K562 (cell line): Measurements from ENCODE around the gene RHBDF2. TPM values are rescaled to one million over a fixed set of nuclear protein-coding genes. Genes with fewer than 3 reads are reported as not detected.

Experiments used
- ATAC-seq: fragments of 200-7000 bp; cut with Tn5 transposase; 3 replicates; pipeline ENCODE4 v1.9.1; 2020; ENCODE audit warnings: moderate library complexity
- BruUV-seq: library from RNA; stranded (reverse); fragments of 400-500 nt; replicated peaks from 2 replicates; lab custom pipeline; 2021; lab: Mats Ljungman, UMichigan
- CTCF ChIA-PET: fragments of 300-600 bp; formaldehyde crosslinking; extraction: SDS; loops from one replicate; lab custom pipeline; 2021; ENCODE audit warnings: low intra/inter-chr PET ratio; lab: Yijun Ruan, JAX
- POLR2A ChIA-PET: fragments of 300-600, 350-650 bp; sonication (Branson Sonifier 250); formaldehyde crosslinking; extraction: SDS; loops from one replicate; lab custom pipeline; 2021; ENCODE audit warnings: antibody characterized with exemption, inconsistent platforms; lab: Yijun Ruan, JAX
- DNase-seq, 4 experiments: peaks; one replicate each; pipeline versions ENCODE4 v3.0.0 to v3.0.0-alpha.2; 2011 to 2018; ENCODE audit warnings: low spot score in 3 of 4, mixed read lengths in 3 of 4; ENCODE audit errors: extremely low read depth in 1 of 4
- FAIRE-seq: peaks from 2 replicates; lab custom pipeline; 2011; peaks lifted over from hg19 to GRCh38; lab: Jason Lieb, UNC
- H2AFZ ChIP-seq: 2 replicates; pipeline ENCODE4 v1.6.0; 2011; ENCODE audit warnings: low read depth, low read length, control low read depth, inconsistent platforms
- H3K27ac ChIP-seq: fragments of 200-600 bp; 3 replicates; pipeline ENCODE4 v1.8.0; 2011; ENCODE audit warnings: low read depth, mild to moderate bottlenecking, control low read depth, inconsistent platforms, low read length, moderate library complexity, mixed read lengths; ENCODE audit errors: extremely low read depth
- H3K27me3 ChIP-seq, 2 experiments: fragments of 300-600 bp in 1 of 2; 2 replicates in 1 of 2; 3 replicates in 1 of 2; pipeline versions ENCODE4 v1.6.0 to v1.8.0; 2011; ENCODE audit warnings: inconsistent platforms in 2 of 2, low read length in 2 of 2, mild to moderate bottlenecking in 1 of 2, mixed read lengths in 1 of 2, moderate library complexity in 1 of 2; ENCODE audit not compliant: control insufficient read depth in 2 of 2, insufficient read depth in 2 of 2
- H3K36me3 ChIP-seq: fragments of 300-600 bp; 3 replicates; pipeline ENCODE4 v1.8.0; 2011; ENCODE audit warnings: mild to moderate bottlenecking, low read length, inconsistent platforms; ENCODE audit not compliant: control insufficient read depth, insufficient read depth
- H3K4me1 ChIP-seq, 2 experiments: fragments of 200-600 bp in 1 of 2; replicated peaks in 1 of 2; 2 replicates in 1 of 2; 3 replicates in 1 of 2; pipeline versions ENCODE4 v1.5.1 to v1.8.0; 2011; ENCODE audit warnings: inconsistent platforms in 2 of 2, low read length in 2 of 2, mild to moderate bottlenecking in 1 of 2, mixed read lengths in 1 of 2, moderate library complexity in 1 of 2; ENCODE audit not compliant: control insufficient read depth in 2 of 2, insufficient read depth in 2 of 2
- H3K4me2 ChIP-seq: 2 replicates; pipeline ENCODE4 v1.6.1; 2011; ENCODE audit warnings: low read length, control low read depth, inconsistent platforms, mixed read lengths; ENCODE audit not compliant: insufficient read depth
- H3K4me3 ChIP-seq: fragments of 200-600 bp; sonication (generic), shearing (Covaris generic); 2 replicates; pipeline ENCODE4 v1.5.1; 2016; ENCODE audit warnings: control low read depth, inconsistent platforms
- H3K79me2 ChIP-seq: fragments of 200-600 bp; 3 replicates; pipeline ENCODE4 v1.8.0; 2011; ENCODE audit warnings: low read length, inconsistent platforms; ENCODE audit not compliant: control insufficient read depth, insufficient read depth
- H3K9ac ChIP-seq, 2 experiments: 2 replicates each; pipeline versions ENCODE4 v1.6.0 to v1.6.1; 2011; ENCODE audit warnings: low read depth in 2 of 2, low read length in 2 of 2, control low read depth in 1 of 2, inconsistent platforms in 1 of 2, mild to moderate bottlenecking in 1 of 2, mixed read lengths in 1 of 2; ENCODE audit not compliant: insufficient read depth in 1 of 2
- H3K9me1 ChIP-seq: one replicate; pipeline ENCODE4 v1.6.0; 2011; ENCODE audit warnings: inconsistent platforms, mild to moderate bottlenecking, low read length, moderate library complexity; ENCODE audit not compliant: control insufficient read depth, insufficient read depth
- H3K9me3 ChIP-seq: replicated peaks from 2 replicates; pipeline ENCODE4 v1.5.1; 2011; ENCODE audit warnings: low read depth, low read length, inconsistent platforms; ENCODE audit not compliant: control insufficient read depth, insufficient read depth
- H4K20me1 ChIP-seq: replicated peaks from 2 replicates; pipeline ENCODE4 v1.6.1; 2011; ENCODE audit warnings: low read length, inconsistent platforms, mixed read lengths; ENCODE audit not compliant: control insufficient read depth, insufficient read depth
- CSDE1 ChIP-seq, 2 experiments: fragments of 450-650 bp; IDR thresholded peaks; 2 replicates each; pipeline ENCODE4 v1.6.1; 2016; ENCODE audit warnings: mild to moderate bottlenecking in 1 of 2
- ESRRA ChIP-seq: fragments of 450-650 bp; IDR thresholded peaks from 2 replicates; pipeline ENCODE4 v1.6.1; 2014; ENCODE audit warnings: low read depth, mild to moderate bottlenecking, moderate library complexity, borderline replicate concordance
- PRMT5 ChIP-seq: sonication (generic); formaldehyde crosslinking; IDR thresholded peaks from 2 replicates; pipeline ENCODE4 v1.5.0; 2020; ENCODE audit warnings: missing genetic modification reagents
- RBM17 ChIP-seq: fragments of 200-400 bp; formaldehyde crosslinking; IDR thresholded peaks from 2 replicates; pipeline ENCODE4 v1.6.1; 2017; ENCODE audit warnings: low read depth, mild to moderate bottlenecking, low read length, borderline replicate concordance
- STAT6 ChIP-seq: sonication (generic); formaldehyde crosslinking; IDR thresholded peaks from 2 replicates; pipeline ENCODE4 v1.8.1; 2023; ENCODE audit warnings: mild to moderate bottlenecking, missing genetic modification reagents
- TBP ChIP-seq: optimal IDR thresholded peaks from 2 replicates; pipeline ENCODE3; 2011; ENCODE audit warnings: low read depth, low read length, improper control_type of control experiment
- WGBS: fragments of 100-300 bp; shearing (Covaris generic); methylation state at CpG from one replicate; pipeline ENCODE4 v1.1.6; 2016; ENCODE audit warnings: low coverage, mixed read lengths; ENCODE audit not compliant: insufficient coverage; ENCODE audit errors: missing lambda C conversion rate; 5-methylcytosine and 5-hydroxymethylcytosine counted together
- in situ Hi-C: fragments of 300-500 bp; cut with MboI; formaldehyde crosslinking; loops from 4 replicates; pipeline ENCODE4 v1.15.0; 2018; ENCODE audit warnings: inconsistent platforms, mixed read lengths
- intact Hi-C: fragments of 100-400 bp; cut with micrococcal nuclease; formaldehyde crosslinking; loops from 2 replicates; pipeline ENCODE4 v1.14.2; 2022
- polyA plus RNA-seq, 8 experiments: library from polyadenylated mRNA; depleted of rRNA in 4 of 8; stranded (reverse) in 5 of 8; unstranded in 3 of 8; fragments of >200 nt; fragmentation: Nextera tagmentation in 2 of 8; fragmentation: Illumina TruSeq in 1 of 8; extraction: Ambion mirVana in 2 of 8; extraction: Trizol in 1 of 8; gene quantifications; 2 replicates each; pipeline versions ENCODE4 v1.2.1 to v1.2.3, GENCODE V29; 2011 to 2014; ENCODE audit warnings: inconsistent platforms in 1 of 8, missing spikeins in 1 of 8
- total RNA-seq, 7 experiments: library from RNA; depleted of rRNA in 6 of 7; stranded (reverse); fragments of >200 nt in 6 of 7; fragmentation: Illumina TruSeq in 2 of 7; extraction: Trizol in 2 of 7; gene quantifications; 2 replicates each; pipeline versions ENCODE4 v1.2.1 to v1.2.3, GENCODE V29; 2011 to 2021; ENCODE audit warnings: low replicate concordance in 1 of 7
- TF ChIP-seq, protein P1 (sequence below): sonication (generic); formaldehyde crosslinking; IDR thresholded peaks from 2 replicates; pipeline ENCODE4 v1.8.0; 2022; ENCODE audit warnings: mild to moderate bottlenecking, missing genetic modification reagents
- TF ChIP-seq, protein P2 (sequence below): fragments of 450-650 bp; IDR thresholded peaks from 2 replicates; pipeline ENCODE4 v1.6.1; 2018; ENCODE audit warnings: mild to moderate bottlenecking, low read depth; ENCODE audit not compliant: partially characterized antibody
- TF ChIP-seq, protein P3 (sequence below), 3 experiments: IDR thresholded peaks in 2 of 3; conservative IDR thresholded peaks in 1 of 3; 2 replicates each; pipeline ENCODE4 v1.5.1; 2011 to 2012; ENCODE audit warnings: low read length in 3 of 3, mild to moderate bottlenecking in 3 of 3, control low read depth in 2 of 3, improper control_type of control experiment in 1 of 3, inconsistent platforms in 1 of 3, low read depth in 1 of 3, mixed read lengths in 1 of 3, moderate library complexity in 1 of 3; ENCODE audit not compliant: insufficient read depth in 2 of 3

Gene RHBDF2
- total and polyA plus RNA-seq, 9 of the 15 experiments (the other 6 are each of a cell fraction or from before 2014, with no cell fraction given), result 0.04 to 2.8 (median 1.1) TPM

GRCh38 chr17:76459674-76460073, 41.5 kb downstream of the RHBDF2 start (continued):
- no peak for TF ChIP-seq STAT6 (CRISPR knock-in tag)
- no peak for TF ChIP-seq CSDE1 (IDR thresholded peaks at IDR 0.05)
- TF ChIP-seq RBM17, result no peak
- TF ChIP-seq, all 486 proteins: peak for 0

- in situ Hi-C loops (loop anchor here (5.0 kb wide), 1 partner anchor 57 kb away; no protein-coding TSS in a partner anchor), intact Hi-C loops (loop anchor here (1.0 to 2.0 kb wide), 3 partner anchors 51 to 154 kb away; no protein-coding TSS in a partner anchor)
- Histone ChIP-seq H3K9me3 (no peaks in the 10 kb centered on the region), H3K4me3 (no peak overlapping the region), H3K27ac (no peak overlapping the region), H3K27me3 (peaks cover 4 to 15% of the 10 kb centered on the region in 2 experiments; a peak in 2 of 5 replicates), H3K4me1 (peaks cover 0 to 8% of the 10 kb centered on the region in 2 experiments; a peak in 3 of 5 replicates), H3K4me2 (no peak overlapping the region), H2AFZ (0 out of 2 replicates have a peak overlapping the region, but pooled peaks have one; percentile 22), H3K9ac (0 out of 4 replicates have a peak overlapping the region, but pooled peaks of 1 of the 2 experiments have one; percentile 26), H3K36me3 (no peaks in the 10 kb centered on the region), H4K20me1 (no peaks in the 10 kb centered on the region), H3K79me2 (no peaks in the 10 kb centered on the region), H3K9me1 (no peaks in the 10 kb centered on the region)
- ChIA-PET POLR2A (interaction anchor here (0.9 to 1.6 kb wide), 8 partner anchors 10 to 155 kb away, joined by 3 to 7 read pairs (median 4); no protein-coding TSS in a partner anchor), CTCF (interaction anchor here (0.7 to 4.1 kb wide), 7 partner anchors 45 to 239 kb away, joined by 3 to 38 read pairs (median 4); no protein-coding TSS in a partner anchor)
- FAIRE-seq (peak; percentile 82), ATAC-seq (peak; percentile 98), DNase-seq (peak; percentile 52 to 84 (median 70))
- WGBS, result 23% methylated on average over 9 of the region's 9 CpGs
- BruUV-seq, result no TSS peak
- TF ChIP-seq, protein P1, sequence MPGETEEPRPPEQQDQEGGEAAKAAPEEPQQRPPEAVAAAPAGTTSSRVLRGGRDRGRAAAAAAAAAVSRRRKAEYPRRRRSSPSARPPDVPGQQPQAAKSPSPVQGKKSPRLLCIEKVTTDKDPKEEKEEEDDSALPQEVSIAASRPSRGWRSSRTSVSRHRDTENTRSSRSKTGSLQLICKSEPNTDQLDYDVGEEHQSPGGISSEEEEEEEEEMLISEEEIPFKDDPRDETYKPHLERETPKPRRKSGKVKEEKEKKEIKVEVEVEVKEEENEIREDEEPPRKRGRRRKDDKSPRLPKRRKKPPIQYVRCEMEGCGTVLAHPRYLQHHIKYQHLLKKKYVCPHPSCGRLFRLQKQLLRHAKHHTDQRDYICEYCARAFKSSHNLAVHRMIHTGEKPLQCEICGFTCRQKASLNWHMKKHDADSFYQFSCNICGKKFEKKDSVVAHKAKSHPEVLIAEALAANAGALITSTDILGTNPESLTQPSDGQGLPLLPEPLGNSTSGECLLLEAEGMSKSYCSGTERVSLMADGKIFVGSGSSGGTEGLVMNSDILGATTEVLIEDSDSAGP (CRISPR knock-in tag), result no peak
- TF ChIP-seq, protein P2, sequence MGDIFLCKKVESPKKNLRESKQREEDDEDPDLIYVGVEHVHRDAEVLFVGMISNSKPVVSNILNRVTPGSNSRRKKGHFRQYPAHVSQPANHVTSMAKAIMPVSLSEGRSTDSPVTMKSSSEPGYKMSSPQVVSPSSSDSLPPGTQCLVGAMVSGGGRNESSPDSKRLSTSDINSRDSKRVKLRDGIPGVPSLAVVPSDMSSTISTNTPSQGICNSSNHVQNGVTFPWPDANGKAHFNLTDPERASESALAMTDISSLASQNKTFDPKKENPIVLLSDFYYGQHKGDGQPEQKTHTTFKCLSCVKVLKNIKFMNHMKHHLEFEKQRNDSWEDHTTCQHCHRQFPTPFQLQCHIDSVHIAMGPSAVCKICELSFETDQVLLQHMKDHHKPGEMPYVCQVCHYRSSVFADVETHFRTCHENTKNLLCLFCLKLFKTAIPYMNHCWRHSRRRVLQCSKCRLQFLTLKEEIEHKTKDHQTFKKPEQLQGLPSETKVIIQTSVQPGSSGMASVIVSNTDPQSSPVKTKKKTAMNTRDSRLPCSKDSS, result no peak
- TF ChIP-seq PRMT5 (CRISPR knock-in tag), result no peak
- 0 out of 2 replicates have a peak, but pooled peaks have one; percentile 15 for TF ChIP-seq ESRRA
- TF ChIP-seq TBP, result no peak
- TF ChIP-seq, protein P3, sequence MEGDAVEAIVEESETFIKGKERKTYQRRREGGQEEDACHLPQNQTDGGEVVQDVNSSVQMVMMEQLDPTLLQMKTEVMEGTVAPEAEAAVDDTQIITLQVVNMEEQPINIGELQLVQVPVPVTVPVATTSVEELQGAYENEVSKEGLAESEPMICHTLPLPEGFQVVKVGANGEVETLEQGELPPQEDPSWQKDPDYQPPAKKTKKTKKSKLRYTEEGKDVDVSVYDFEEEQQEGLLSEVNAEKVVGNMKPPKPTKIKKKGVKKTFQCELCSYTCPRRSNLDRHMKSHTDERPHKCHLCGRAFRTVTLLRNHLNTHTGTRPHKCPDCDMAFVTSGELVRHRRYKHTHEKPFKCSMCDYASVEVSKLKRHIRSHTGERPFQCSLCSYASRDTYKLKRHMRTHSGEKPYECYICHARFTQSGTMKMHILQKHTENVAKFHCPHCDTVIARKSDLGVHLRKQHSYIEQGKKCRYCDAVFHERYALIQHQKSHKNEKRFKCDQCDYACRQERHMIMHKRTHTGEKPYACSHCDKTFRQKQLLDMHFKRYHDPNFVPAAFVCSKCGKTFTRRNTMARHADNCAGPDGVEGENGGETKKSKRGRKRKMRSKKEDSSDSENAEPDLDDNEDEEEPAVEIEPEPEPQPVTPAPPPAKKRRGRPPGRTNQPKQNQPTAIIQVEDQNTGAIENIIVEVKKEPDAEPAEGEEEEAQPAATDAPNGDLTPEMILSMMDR (IDR thresholded peaks at IDR 0.05 in 2 of 3, conservative IDR thresholded peaks at IDR 0.05 in 1 of 3; ENCODE audit: insufficient read depth in 2 of 3, low read depth in 1 of 3, low read length in 3 of 3), result peak; percentile 82 to 92 (median 89)
These were observed 42.4 kb downstream of the RHBDF2 start for GRCh38 chr17:76458580-76459490.
